Measurements from ENCODE around the gene SDK1.
A peak's percentile ranks its signal among the peaks of the same experiment; 100 is the strongest.

Gene SDK1

GRCh38 chr7:3867863-3868262 lies 566.8 kb downstream of the SDK1 start:
- no peak for DNase-seq (ENCODE audit: low spot score)

GRCh38 chr7:3879355-3880075 lies 578.5 kb downstream of the SDK1 start:
- peak; percentile 30 for DNase-seq (ENCODE audit: low spot score)

GRCh38 chr7:3880228-3880987 lies 579.4 kb downstream of the SDK1 start:
- peak; percentile 22 for DNase-seq (ENCODE audit: low spot score)

GRCh38 chr7:3882782-3883181 lies 581.7 kb downstream of the SDK1 start:
- DNase-seq (ENCODE audit: low spot score), result no peak

- DNase-seq (ENCODE audit: low spot score), result no peak
These were observed 583.5 kb downstream of the SDK1 start for GRCh38 chr7:3884543-3884942.

DNA sequence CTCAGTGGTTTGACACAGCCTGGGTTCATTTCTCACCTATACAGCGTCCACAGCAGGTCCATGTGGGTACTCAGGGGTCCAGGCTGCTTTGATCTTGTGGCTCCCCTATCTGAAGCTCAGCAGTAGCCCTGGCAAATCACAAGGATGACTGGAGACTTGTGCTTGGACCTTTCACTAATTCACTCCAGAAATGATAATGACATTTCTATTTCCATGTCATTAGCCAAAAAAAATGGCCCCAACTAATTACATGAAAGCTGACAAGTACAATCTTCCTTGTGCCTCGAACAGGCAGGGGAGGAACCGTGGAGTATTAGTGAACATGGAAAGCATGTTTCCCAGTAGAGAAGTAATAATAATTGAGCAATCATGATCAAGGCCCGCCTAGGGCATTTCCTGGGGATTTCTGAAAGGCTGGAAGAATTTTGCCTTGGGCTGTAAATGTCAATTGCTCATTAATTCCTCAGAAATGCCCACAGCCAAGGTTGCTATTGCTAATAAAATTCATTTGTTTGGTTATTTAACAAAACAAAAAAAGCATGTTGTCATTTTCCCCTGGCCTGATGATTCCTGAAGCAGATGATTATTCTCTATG lies 586.1 kb downstream of the SDK1 start:
- no peak for DNase-seq (ENCODE audit: low spot score)

DNA sequence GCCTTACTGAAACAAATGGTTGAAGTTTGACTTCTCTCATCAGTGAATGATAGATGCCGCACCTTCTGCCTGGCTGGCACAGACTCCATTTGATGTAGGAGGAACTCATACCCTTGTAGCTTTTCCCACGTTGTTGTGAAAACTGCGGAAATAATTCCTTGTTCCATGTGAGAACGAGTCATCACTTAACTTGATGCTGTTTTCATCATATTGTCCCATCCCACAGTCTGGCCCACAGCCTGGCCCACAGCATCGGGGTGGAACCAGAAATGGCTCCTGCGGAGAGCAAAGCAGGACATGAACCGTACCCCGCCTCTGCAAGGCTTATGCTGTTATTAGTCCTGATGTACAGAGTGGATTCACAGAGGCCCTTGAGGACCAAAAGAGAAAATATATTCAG lies 587.0 kb downstream of the SDK1 start:
- DNase-seq (ENCODE audit: low spot score), result no peak

- DNase-seq (ENCODE audit: low spot score), result no peak
These were observed 591.1 kb downstream of the SDK1 start for GRCh38 chr7:3892157-3892556.

- DNase-seq (ENCODE audit: low spot score), result no peak
These were observed 591.6 kb downstream of the SDK1 start for GRCh38 chr7:3892686-3893085.

- DNase-seq (ENCODE audit: low spot score), result no peak
These were observed 592.2 kb downstream of the SDK1 start for GRCh38 chr7:3893151-3893788.

DNA sequence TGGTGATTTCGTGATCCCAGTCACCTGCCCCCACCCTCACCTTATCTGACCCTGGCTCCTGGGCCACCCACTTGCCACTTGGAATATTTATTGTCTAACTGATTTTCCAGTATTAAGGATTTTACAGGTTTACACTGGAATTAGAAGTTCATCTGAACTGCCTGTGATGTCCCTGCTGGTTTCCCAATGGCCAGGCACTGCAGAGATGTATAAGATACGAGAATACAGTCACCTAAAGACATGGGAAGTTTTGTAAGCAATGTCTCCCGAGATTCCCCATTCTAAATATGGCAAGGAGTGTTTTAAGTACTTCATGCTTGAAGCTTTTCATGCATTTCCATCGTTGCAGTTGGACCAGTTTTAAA lies 592.7 kb downstream of the SDK1 start:
- DNase-seq (ENCODE audit: low spot score), result no peak

- no peak for DNase-seq (ENCODE audit: low spot score)
These were observed 594.5 kb downstream of the SDK1 start for GRCh38 chr7:3895341-3896116.

DNA sequence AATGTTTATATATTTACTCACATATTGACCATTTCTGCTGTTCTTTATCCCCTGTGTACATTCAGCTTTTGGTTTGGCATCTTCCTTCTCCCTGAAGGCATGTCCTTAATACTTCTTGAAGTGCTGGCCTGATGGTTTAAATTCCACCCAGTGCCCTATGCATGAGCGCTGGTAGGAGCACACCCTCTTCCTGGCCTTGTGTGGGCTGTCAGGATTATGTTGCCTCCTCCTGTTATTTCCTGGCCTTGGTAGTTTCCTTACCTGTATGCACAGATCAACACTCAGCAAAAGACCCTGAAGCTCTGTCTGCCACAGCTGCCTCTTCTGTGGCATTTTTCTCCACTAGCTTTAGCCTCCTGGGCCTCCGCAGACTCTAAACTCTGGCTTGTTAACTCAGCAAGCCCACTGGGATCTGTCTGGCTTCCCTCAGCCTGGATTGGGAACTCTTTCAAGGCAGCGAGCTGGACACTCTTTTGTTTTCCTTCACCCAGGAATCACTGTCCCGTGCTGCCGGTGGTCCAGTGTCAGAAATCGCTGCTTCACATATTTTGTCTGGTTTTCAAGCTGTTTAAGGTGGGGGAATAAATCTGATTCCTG lies 595.2 kb downstream of the SDK1 start:
- no peak for DNase-seq (ENCODE audit: low spot score)

DNA sequence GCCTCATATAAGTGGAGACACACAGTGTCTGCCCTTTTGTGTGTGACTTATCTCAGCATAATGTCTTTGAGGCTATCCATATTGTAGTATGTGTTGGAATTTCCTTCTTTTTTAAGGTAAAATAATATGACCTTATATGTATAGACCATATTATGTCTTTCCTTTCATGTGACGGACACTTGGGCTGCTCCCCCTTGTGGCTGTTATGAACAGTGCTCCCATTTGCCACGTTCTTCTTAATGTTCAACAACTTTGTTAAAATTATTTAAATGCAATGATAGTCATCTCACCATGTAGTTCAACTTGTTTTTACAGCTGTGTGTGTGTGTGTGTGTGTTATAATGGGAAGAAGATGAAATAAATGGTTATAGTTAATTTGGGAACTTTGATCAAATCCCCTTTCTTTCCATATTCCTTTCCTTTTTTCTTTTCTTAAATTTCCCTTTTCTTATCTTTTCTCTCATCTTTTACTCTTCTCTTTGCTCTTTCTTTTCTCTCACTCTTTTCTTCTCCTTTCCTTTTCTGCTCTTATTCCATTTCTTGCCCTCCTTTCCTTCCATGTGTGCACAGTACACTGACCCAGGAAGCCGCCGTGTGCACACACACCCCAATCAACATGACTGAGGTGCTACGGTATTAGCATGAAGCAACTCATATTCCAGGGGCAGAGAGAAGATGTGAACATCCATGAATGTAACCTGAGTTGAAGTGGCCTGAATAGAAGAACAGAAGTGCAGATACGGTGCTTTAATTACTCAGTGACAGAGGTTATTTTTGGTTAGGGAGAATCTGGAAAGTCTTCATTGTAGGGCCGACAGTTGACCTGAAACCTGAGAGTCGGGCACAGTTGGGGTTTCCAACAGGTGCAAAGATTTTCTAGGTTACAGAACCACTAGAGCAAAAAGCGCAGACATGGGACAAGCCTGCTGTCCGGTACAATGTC lies 596.6 kb downstream of the SDK1 start:
- DNase-seq (ENCODE audit: low spot score), result peak; percentile 36

DNA sequence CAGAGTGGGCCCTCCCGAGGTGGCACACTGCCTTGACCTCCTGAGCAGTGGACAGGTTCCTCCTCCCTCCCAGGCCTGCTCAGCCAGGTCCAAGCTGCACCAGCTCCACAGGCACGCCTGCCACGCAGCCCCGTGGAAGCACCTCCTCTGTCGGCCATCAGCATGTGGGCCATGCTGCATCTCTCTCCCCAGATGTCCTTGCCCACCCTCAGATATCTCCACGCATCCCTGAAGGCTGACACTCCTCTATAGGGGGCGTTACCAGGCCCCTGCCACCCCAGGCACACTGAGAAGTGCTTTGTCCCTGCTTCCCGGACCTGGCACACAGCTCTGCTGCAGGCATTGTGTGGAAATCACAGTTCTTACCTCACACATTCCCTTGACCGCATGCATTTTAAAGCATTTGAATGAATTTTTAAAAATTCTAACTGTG lies 598.5 kb downstream of the SDK1 start:
- DNase-seq (ENCODE audit: low spot score), result no peak

- no peak for DNase-seq (ENCODE audit: low spot score)
These were observed 607.1 kb downstream of the SDK1 start for GRCh38 chr7:3908153-3908552.

GRCh38 chr7:3909128-3909527 lies 608.1 kb downstream of the SDK1 start:
- DNase-seq (ENCODE audit: low spot score), result peak; percentile 8

DNA sequence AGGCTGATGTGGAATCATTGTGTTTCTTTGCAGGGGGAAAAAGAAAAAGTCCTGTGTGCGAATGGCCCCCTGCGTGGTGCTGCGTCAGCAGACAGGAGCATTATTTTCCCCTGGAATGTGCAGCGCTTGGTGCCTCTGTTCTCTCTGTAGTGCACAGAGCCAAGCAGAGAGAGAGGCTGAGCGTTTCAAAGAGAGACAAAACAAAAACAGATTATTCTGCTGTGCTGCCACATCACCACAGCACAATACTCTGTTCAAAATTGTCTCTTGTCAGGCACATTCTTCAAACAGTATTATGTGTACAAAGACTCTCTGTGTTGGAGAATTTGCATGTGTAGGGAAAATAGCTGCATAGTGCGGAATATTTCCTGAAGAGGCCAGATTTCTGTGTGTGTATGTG lies 609.0 kb downstream of the SDK1 start:
- no peak for DNase-seq (ENCODE audit: low spot score)

GRCh38 chr7:3911685-3912084 lies 610.6 kb downstream of the SDK1 start:
- DNase-seq (ENCODE audit: low spot score), result no peak

DNA sequence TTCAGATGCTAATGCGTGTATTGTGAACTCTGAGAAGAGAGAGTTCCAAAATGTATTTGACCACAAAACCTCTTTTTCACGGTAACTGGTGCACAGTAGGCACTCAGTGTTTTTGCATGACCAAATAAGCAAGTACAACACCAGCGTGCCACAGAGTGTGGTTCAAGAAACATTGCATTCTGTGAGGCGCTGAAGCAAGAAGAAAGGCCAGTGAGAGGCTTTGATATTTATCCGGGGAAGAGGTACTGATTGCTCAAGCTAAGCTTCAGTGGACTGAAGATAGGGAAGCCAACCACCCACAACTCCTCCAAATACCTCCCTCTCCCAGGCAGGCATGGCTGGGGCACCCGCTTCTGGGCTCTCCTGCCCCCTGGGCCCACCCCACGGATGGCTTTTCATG lies 611.2 kb downstream of the SDK1 start:
- DNase-seq (ENCODE audit: low spot score), result no peak
